ENCODE results near the gene TMEM120B.

DNA sequence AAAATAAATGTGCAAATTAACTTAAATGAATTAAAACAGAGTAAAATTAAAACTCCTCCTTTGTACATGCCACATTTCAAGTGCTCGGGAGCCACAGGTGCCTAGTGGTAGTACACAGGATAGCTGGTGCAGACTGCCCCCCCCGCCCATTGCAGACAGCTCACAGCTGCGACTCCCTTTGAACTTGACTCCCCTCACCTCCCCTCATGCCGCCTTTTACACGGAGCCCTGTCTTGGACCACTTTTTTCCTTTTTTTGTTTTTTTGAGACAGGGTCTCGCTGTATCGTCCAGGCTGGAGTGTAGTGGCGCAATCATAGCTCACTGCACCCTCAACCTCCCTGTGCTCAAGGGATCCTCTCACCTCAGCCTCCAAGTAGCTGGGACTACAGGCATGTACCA, 102.7 kb downstream of the TMEM120B start:
- TF ChIP-seq, protein P1, sequence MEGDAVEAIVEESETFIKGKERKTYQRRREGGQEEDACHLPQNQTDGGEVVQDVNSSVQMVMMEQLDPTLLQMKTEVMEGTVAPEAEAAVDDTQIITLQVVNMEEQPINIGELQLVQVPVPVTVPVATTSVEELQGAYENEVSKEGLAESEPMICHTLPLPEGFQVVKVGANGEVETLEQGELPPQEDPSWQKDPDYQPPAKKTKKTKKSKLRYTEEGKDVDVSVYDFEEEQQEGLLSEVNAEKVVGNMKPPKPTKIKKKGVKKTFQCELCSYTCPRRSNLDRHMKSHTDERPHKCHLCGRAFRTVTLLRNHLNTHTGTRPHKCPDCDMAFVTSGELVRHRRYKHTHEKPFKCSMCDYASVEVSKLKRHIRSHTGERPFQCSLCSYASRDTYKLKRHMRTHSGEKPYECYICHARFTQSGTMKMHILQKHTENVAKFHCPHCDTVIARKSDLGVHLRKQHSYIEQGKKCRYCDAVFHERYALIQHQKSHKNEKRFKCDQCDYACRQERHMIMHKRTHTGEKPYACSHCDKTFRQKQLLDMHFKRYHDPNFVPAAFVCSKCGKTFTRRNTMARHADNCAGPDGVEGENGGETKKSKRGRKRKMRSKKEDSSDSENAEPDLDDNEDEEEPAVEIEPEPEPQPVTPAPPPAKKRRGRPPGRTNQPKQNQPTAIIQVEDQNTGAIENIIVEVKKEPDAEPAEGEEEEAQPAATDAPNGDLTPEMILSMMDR (IDR thresholded peaks at IDR 0.05; ENCODE audit: borderline replicate concordance, extremely low read depth, low read length, poor library complexity, severe bottlenecking), result no peak
- TF ChIP-seq EZH2 (IDR thresholded peaks at IDR 0.05; ENCODE audit: borderline replicate concordance, low read depth, low read length, severe bottlenecking), result no peak

Data from DND-41 (cell line).